ENCODE data around the gene GPRIN2. TPM values are rescaled to one million over a fixed set of nuclear protein-coding genes. Genes with fewer than 3 reads are reported as not detected.

GPRIN2 gene
- total and polyA plus RNA-seq, 2 of the 8 experiments (the other 6 are each of a cell fraction or from before 2014, with no cell fraction given), result 14.3 to 18.6 TPM

- Histone ChIP-seq H4K5ac (ENCODE audit: insufficient read length, low read depth, low read length) (no peak overlapping the region), H4K20me1 (replicated peaks in 1 of 2; ENCODE audit: control insufficient read depth in 1 of 2, insufficient read depth in 2 of 2, low read length in 2 of 2) (no peaks in the 10 kb centered on the region), H3K4me1 (replicated peaks in 1 of 4; ENCODE audit: control insufficient read depth in 3 of 4, insufficient read depth in 4 of 4, low read length in 3 of 4) (no peaks in the 10 kb centered on the region), H4K8ac (ENCODE audit: extremely low read depth, insufficient read depth, low read length) (no peak overlapping the region), H3K56ac (replicated peaks; ENCODE audit: insufficient read length, low read depth, low read length) (no peak overlapping the region), H2BK120ac (replicated peaks; ENCODE audit: low read depth, low read length) (no peak overlapping the region), H3K23ac (ENCODE audit: insufficient read length) (no peak overlapping the region), H3K4me3 (ENCODE audit: extremely low read depth in 1 of 4, insufficient read depth in 2 of 4, low read depth in 3 of 4, low read length in 4 of 4) (no peak overlapping the region), H3K79me2 (ENCODE audit: control insufficient read depth in 1 of 2, insufficient read depth in 2 of 2, low read length in 2 of 2) (no peaks in the 10 kb centered on the region), H3K27ac (ENCODE audit: low read depth, low read length) (no peak overlapping the region), H4K91ac (replicated peaks; ENCODE audit: insufficient read length, low read length) (no peak overlapping the region), H3K4me2 (ENCODE audit: insufficient read depth in 1 of 2, low read depth in 2 of 2, low read length in 2 of 2) (no peak overlapping the region), H3K36me3 (ENCODE audit: control insufficient read depth in 2 of 4, insufficient read depth in 4 of 4, low read length in 3 of 4) (no peaks in the 10 kb centered on the region), H2BK20ac (ENCODE audit: low read length) (no peak overlapping the region), H3K18ac (ENCODE audit: extremely low read depth, low read length) (no peak overlapping the region), H3K23me2 (ENCODE audit: low read depth, low read length) (no peaks in the 10 kb centered on the region), H3K14ac (ENCODE audit: insufficient read length) (no peak overlapping the region), H3K9ac (replicated peaks in 1 of 4; ENCODE audit: extremely low read depth in 1 of 4, low read depth in 3 of 4, low read length in 3 of 4) (no peak overlapping the region), H3K79me1 (ENCODE audit: low read depth, low read length) (peaks cover 2% of the 10 kb centered on the region), H2BK5ac (ENCODE audit: low read depth, low read length) (no peak overlapping the region), H2AK5ac (ENCODE audit: low read depth, low read length) (no peak overlapping the region), H3K27me3 (replicated peaks in 1 of 4; ENCODE audit: control insufficient read depth in 3 of 4, extremely low read depth in 1 of 4, insufficient read depth in 3 of 4, low read length in 3 of 4) (no peaks in the 10 kb centered on the region), H2BK12ac (ENCODE audit: low read depth, low read length) (no peak overlapping the region), H2BK15ac (ENCODE audit: low read length) (no peak overlapping the region), H3K9me3 (ENCODE audit: insufficient read depth in 2 of 2, low read depth in 1 of 2, low read length in 1 of 2) (no peaks in the 10 kb centered on the region), H3K4ac (replicated peaks; ENCODE audit: insufficient read length, low read depth, low read length) (no peak overlapping the region), H2AFZ (ENCODE audit: low read length) (no peak overlapping the region)
- DNase-seq (ENCODE audit: low read depth in 1 of 2, low spot score in 2 of 2) (no peak), FAIRE-seq (no peak)
- ChIA-PET POLR2A (ENCODE audit: partially characterized antibody) (no interaction called here), CTCF (ENCODE audit: partially characterized antibody) (interaction anchor here (1.0 to 4.4 kb wide), 6 partner anchors 8 to 533 kb away, joined by 3 to 29 read pairs (median 4); no protein-coding TSS in a partner anchor)
- no peak for TF ChIP-seq NRF1 (IDR thresholded peaks at IDR 0.05; ENCODE audit: low read depth, low read length)
- no peak for TF ChIP-seq BCL11A (IDR thresholded peaks at IDR 0.05; ENCODE audit: low read depth in 2 of 2, low read length in 2 of 2)
Measured at GRCh38 chr10:46515366-46515765, 41.1 kb downstream of the GPRIN2 start.
